Neural progenitor cell (in vitro differentiated cells): Measurements from ENCODE around the gene ACOXL. TPM values are rescaled to one million over a fixed set of nuclear protein-coding genes. Genes with fewer than 3 reads are reported as not detected.

Experiments
- DNase-seq: peaks from one replicate; pipeline ENCODE4 v3.0.0-alpha.2; 2016; ENCODE audit warnings: low spot score
- H2AFZ ChIP-seq: fragments of 200-600 bp; sonication (generic); replicated peaks from 2 replicates; pipeline ENCODE4 v1.6.1; 2016; ENCODE audit warnings: antibody characterized with exemption
- H3F3A ChIP-seq: fragments of 200-600 bp; sonication (generic); 2 replicates; pipeline ENCODE4 v1.6.1; 2016; ENCODE audit warnings: antibody characterized with exemption, low read depth
- H3K27ac ChIP-seq: fragments of 200-600 bp; sonication (generic); 2 replicates; pipeline ENCODE4 v1.5.1; 2016; ENCODE audit warnings: mild to moderate bottlenecking
- H3K27me3 ChIP-seq: fragments of 200-600 bp; sonication (generic); 2 replicates; pipeline ENCODE4 v1.6.1; 2016; ENCODE audit warnings: mild to moderate bottlenecking, moderate library complexity
- H3K36me3 ChIP-seq: fragments of 200-600 bp; sonication (generic); 2 replicates; pipeline ENCODE4 v1.5.1; 2016
- H3K4me1 ChIP-seq: fragments of 200-600 bp; sonication (generic); 2 replicates; pipeline ENCODE4 v1.6.1; 2016; ENCODE audit warnings: mixed run types
- H3K4me2 ChIP-seq: fragments of 200-600 bp; sonication (generic); 2 replicates; pipeline ENCODE4 v1.6.1; 2016
- H3K4me3 ChIP-seq: fragments of 200-600 bp; sonication (generic); 2 replicates; pipeline ENCODE4 v1.5.1; 2016
- H3K79me2 ChIP-seq: fragments of 200-600 bp; sonication (generic); 2 replicates; pipeline ENCODE4 v1.6.1; 2016; ENCODE audit warnings: low read depth
- H3K9ac ChIP-seq: fragments of 200-600 bp; sonication (generic); 2 replicates; pipeline ENCODE4 v1.6.1; 2016
- H3K9me3 ChIP-seq: fragments of 200-600 bp; sonication (generic); 2 replicates; pipeline ENCODE4 v1.5.1; 2016; ENCODE audit warnings: low read depth
- H4K20me1 ChIP-seq: fragments of 200-600 bp; sonication (generic); 2 replicates; pipeline ENCODE4 v1.6.1; 2016; ENCODE audit warnings: low read depth
- H3K27ac Mint-ChIP-seq: 3 replicates; pipeline ENCODE4 v1.8.0; 2021; ENCODE audit warnings: mixed read lengths
- H3K27me3 Mint-ChIP-seq: 2 replicates; pipeline ENCODE4 v1.8.0; 2022; ENCODE audit warnings: low read depth, mild to moderate bottlenecking, inconsistent platforms, moderate library complexity, mixed read lengths; ENCODE audit not compliant: insufficient read depth
- H3K36me3 Mint-ChIP-seq: 3 replicates; pipeline ENCODE4 v1.8.0; 2021; ENCODE audit warnings: mixed read lengths
- H3K4me1 Mint-ChIP-seq: 3 replicates; pipeline ENCODE4 v1.8.0; 2021; ENCODE audit warnings: mixed read lengths
- H3K4me3 Mint-ChIP-seq: 3 replicates; pipeline ENCODE4 v1.8.0; 2021; ENCODE audit warnings: mild to moderate bottlenecking, moderate library complexity, mixed read lengths
- H3K9me3 Mint-ChIP-seq: 3 replicates; pipeline ENCODE4 v1.8.0; 2020; ENCODE audit warnings: mixed read lengths
- EZH2 ChIP-seq: fragments of 200-600 bp; sonication (generic); IDR thresholded peaks from 2 replicates; pipeline ENCODE4 v1.6.1; 2017; ENCODE audit warnings: antibody characterized with exemption, mild to moderate bottlenecking, moderate library complexity
- EZH2phosphoT487 ChIP-seq: fragments of 200-600 bp; sonication (generic); IDR thresholded peaks from 2 replicates; pipeline ENCODE4 v1.6.1; 2017; ENCODE audit warnings: antibody characterized with exemption
- total RNA-seq: library from RNA; depleted of rRNA; stranded (reverse); fragments of >200 nt; gene quantifications from 2 replicates; pipeline ENCODE4 v1.2.3, GENCODE V29; 2015; ENCODE audit warnings: low replicate concordance
- TF ChIP-seq, protein P1 (sequence below): fragments of 200-600 bp; sonication (generic); IDR thresholded peaks from 2 replicates; pipeline ENCODE4 v1.5.1; 2017; ENCODE audit warnings: antibody characterized with exemption, mild to moderate bottlenecking

The ACOXL gene
- total RNA-seq, 1 donor from 2014 or later: 2.9 TPM

DNA sequence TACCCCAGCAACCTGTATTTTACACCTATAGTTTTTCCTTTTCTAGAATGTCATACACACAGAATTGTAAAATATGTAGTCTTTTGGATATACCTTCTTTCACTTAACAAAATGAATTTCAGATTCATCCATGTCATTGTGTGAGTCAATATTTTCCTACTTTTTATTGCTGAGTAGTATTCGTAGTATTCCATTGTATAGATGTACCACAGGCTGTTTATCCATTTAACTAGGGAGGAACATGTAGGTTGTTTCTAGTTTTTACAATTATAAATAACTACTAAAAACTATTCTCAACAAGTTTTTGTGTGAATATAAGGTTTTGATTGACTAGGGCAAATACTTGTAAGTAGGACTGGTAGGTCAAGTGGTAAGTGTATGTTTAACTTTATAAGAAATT, 187.4 kb downstream of the ACOXL start:
- H3K27me3 ChIP-seq: no peaks in the 10 kb centered on the region
- H3K4me3 Mint-ChIP-seq: no peak overlapping the region
- H3K4me3 ChIP-seq: no peak overlapping the region
- DNase-seq: no peak
- H3K36me3 ChIP-seq: no peaks in the 10 kb centered on the region
- TF ChIP-seq EZH2phosphoT487: no peak
- TF ChIP-seq, protein P1, sequence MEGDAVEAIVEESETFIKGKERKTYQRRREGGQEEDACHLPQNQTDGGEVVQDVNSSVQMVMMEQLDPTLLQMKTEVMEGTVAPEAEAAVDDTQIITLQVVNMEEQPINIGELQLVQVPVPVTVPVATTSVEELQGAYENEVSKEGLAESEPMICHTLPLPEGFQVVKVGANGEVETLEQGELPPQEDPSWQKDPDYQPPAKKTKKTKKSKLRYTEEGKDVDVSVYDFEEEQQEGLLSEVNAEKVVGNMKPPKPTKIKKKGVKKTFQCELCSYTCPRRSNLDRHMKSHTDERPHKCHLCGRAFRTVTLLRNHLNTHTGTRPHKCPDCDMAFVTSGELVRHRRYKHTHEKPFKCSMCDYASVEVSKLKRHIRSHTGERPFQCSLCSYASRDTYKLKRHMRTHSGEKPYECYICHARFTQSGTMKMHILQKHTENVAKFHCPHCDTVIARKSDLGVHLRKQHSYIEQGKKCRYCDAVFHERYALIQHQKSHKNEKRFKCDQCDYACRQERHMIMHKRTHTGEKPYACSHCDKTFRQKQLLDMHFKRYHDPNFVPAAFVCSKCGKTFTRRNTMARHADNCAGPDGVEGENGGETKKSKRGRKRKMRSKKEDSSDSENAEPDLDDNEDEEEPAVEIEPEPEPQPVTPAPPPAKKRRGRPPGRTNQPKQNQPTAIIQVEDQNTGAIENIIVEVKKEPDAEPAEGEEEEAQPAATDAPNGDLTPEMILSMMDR: no peak
- TF ChIP-seq EZH2: no peak
- no peaks in the 10 kb centered on the region for H3K4me1 ChIP-seq
- H3K27ac ChIP-seq: no peak overlapping the region
- no peaks in the 10 kb centered on the region for H3K36me3 Mint-ChIP-seq
- H4K20me1 ChIP-seq: no peaks in the 10 kb centered on the region
- no peak overlapping the region for H3K9ac ChIP-seq
- no peaks in the 10 kb centered on the region for H3K4me1 Mint-ChIP-seq
- H3K9me3 ChIP-seq: no peaks in the 10 kb centered on the region
- H3K9me3 Mint-ChIP-seq: peaks cover 19% of the 10 kb centered on the region
- no peaks in the 10 kb centered on the region for H3F3A ChIP-seq
- peaks cover 6% of the 10 kb centered on the region for H3K27me3 Mint-ChIP-seq
- no peaks in the 10 kb centered on the region for H3K79me2 ChIP-seq
- no peak overlapping the region for H2AFZ ChIP-seq
- H3K27ac Mint-ChIP-seq: no peak overlapping the region
- no peak overlapping the region for H3K4me2 ChIP-seq

DNA sequence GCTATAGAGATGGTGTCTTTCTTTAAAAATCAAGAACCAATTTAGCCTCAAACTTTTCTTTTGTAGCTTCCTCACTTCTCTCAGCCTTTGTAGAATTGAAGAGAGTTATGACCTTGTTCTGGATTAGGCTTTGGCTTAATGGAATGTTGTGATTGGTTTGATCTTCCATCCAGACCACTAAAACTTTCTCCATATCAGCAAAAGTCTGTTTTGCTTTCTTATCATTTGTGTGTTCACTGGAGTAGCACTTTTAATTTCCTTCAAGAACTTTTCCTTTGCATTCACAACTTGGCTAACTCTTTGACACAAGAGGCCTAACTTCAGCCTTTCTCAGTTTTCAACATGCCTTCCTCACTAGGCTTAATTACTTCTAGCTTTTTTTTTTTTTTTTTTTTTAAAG, 193.1 kb downstream of the ACOXL start:
- H3F3A ChIP-seq: no peaks in the 10 kb centered on the region
- H3K27ac Mint-ChIP-seq: no peak overlapping the region

DNA sequence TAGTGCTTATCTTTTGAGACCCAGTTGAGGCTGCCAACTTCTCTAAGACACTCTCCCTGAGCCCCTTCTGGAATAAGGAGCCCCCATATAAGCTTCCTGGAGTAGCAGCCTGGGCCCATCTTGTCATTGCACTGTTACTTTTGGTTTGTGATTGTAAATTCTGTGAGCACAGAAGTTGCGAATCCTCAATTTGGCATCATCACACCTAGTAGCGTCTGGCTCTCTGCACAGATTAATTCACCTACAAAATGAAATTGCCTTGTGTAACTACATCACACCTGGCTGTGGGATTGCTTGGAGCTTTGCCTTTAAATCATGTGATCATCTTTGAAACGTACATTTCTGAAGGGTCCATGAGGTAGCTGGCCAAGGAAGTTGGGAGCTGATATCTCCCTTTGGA, 195.2 kb downstream of the ACOXL start:
- no peak for DNase-seq
- TF ChIP-seq EZH2: no peak
- TF ChIP-seq, protein P1: no peak
- no peak for TF ChIP-seq EZH2phosphoT487
- no peak overlapping the region for H3K4me3 ChIP-seq
- H3K4me1 ChIP-seq: no peaks in the 10 kb centered on the region
- no peak overlapping the region for H2AFZ ChIP-seq
- no peak overlapping the region for H3K9ac ChIP-seq
- H4K20me1 ChIP-seq: no peaks in the 10 kb centered on the region
- peaks cover 6% of the 10 kb centered on the region for H3K9me3 ChIP-seq
- Mint-ChIP-seq H3K36me3 (peaks cover 3% of the 10 kb centered on the region), H3K4me1 (no peaks in the 10 kb centered on the region), H3K9me3 (peaks cover 30% of the 10 kb centered on the region), H3K4me3 (no peak overlapping the region), H3K27ac (no peak overlapping the region), H3K27me3 (peaks cover 4% of the 10 kb centered on the region)
- no peak overlapping the region for H3K4me2 ChIP-seq
- no peaks in the 10 kb centered on the region for H3F3A ChIP-seq
- no peaks in the 10 kb centered on the region for H3K79me2 ChIP-seq
- no peaks in the 10 kb centered on the region for H3K27me3 ChIP-seq
- no peak overlapping the region for H3K27ac ChIP-seq
- H3K36me3 ChIP-seq: no peaks in the 10 kb centered on the region

More for the DNA sequence above, 193.1 kb downstream of the ACOXL start:
- H3K4me3 ChIP-seq: no peak overlapping the region
- no peak overlapping the region for H3K27ac ChIP-seq
- Mint-ChIP-seq H3K36me3 (peaks cover 3% of the 10 kb centered on the region), H3K4me1 (no peaks in the 10 kb centered on the region), H3K9me3 (peaks cover 25% of the 10 kb centered on the region), H3K27me3 (peaks cover 4% of the 10 kb centered on the region), H3K4me3 (no peak overlapping the region)
- H4K20me1 ChIP-seq: no peaks in the 10 kb centered on the region
- DNase-seq: no peak
- H3K9ac ChIP-seq: no peak overlapping the region
- no peaks in the 10 kb centered on the region for H3K36me3 ChIP-seq
- TF ChIP-seq, protein P1: no peak
- TF ChIP-seq EZH2 (no peak), EZH2phosphoT487 (no peak)
- H3K79me2 ChIP-seq: no peaks in the 10 kb centered on the region
- H3K4me1 ChIP-seq: no peaks in the 10 kb centered on the region
- H3K9me3 ChIP-seq: peaks cover 3% of the 10 kb centered on the region
- no peak overlapping the region for H2AFZ ChIP-seq
- H3K27me3 ChIP-seq: no peaks in the 10 kb centered on the region
- no peak overlapping the region for H3K4me2 ChIP-seq
